AML-193 (cell line): ENCODE measurements around the gene WDR86.

Source experiments
- DNase-seq, 2 experiments: peaks; one replicate each; lab custom pipeline; 2025; lab: John Stamatoyannopoulos, UW

The WDR86 gene

DNA sequence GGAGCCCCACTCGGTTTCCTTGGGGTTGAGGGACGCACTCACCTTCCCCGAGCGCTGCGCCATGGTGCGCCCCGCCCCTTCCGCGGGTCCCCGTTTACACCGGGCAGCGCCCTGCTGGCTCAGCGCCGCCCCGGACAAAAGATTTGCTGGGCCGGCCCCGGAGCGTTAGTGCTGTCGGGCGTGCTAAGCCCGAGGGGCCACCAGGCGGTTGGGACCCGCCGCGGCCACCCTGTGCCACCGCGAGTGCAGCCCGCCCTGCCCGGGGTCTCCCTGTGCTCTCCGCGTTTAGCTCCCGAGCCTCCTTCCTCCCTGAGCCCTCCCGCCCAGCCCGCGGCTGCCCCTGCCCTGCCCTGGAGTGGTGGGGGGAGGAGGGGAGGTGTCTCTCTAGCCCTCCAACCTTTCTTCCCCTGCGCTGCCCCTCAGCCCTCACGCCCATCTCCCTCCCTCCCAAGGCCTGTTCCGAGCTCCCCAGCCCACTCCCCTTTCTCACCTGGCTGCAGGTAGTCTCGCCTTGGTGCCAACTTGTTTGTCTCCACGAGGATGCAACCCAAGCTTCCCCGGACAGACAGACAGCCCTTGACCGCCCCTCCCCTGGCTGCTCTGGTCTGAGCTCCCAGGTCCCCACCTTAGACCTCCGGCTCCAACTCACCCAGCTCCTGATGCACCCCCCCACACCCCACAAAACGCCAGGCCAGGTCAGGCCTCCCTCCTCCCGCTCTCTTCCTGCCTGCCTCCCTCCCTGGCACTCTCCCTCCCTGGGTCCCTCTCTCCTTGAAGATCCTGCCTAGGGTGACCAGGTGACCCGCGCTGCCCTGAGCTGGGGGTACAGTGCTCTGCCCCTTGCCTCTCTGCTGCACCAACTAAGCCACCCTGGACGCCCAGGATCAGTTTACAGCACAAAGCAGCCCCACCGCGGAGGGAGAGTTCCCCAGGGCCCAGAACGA lies 30.3 kb upstream of the WDR86 start, which contains the start of gene CRYGN:
CRYGN (minus strand) TSS at position 287 of the 944 bp plus-strand sequence; CDS start at position 63, 224 bp downstream.
- DNase-seq, result no peak

DNA sequence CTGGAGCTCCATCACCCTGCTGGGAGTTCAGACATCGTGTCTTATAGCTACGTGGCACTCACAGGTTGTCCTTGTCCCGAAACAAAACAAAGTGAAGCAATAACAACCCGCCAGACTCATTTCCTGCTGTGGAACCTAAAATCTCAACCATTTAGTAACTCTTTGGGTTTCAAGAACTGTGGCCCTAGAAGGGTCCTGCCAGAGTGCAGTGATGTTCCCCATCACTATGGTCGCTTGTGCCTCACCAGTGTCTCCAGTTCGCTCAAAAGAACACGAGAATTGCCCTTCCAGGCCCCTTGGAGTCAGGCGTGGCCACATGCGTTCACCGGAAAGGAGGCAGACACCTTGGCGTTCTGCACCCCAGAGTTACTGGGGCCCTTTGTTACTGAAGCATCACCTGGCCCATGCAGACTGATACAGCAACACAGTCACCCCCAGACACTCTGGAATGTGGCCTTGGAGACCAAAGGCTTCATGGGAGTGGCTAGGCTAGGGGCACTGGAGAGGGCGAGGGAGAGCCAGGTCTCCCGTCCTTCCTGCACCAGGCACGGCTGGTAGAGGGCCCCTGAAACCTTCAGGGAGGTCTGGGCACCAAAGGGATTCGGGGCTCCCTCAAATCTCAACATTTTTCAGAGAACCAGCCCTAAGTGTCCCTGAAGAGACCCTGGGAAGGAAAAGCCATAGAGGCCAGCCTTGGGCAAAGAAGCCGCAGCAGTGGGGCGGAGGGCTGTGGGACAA lies 29.2 kb upstream of the WDR86 start:
- no peak for DNase-seq

DNA sequence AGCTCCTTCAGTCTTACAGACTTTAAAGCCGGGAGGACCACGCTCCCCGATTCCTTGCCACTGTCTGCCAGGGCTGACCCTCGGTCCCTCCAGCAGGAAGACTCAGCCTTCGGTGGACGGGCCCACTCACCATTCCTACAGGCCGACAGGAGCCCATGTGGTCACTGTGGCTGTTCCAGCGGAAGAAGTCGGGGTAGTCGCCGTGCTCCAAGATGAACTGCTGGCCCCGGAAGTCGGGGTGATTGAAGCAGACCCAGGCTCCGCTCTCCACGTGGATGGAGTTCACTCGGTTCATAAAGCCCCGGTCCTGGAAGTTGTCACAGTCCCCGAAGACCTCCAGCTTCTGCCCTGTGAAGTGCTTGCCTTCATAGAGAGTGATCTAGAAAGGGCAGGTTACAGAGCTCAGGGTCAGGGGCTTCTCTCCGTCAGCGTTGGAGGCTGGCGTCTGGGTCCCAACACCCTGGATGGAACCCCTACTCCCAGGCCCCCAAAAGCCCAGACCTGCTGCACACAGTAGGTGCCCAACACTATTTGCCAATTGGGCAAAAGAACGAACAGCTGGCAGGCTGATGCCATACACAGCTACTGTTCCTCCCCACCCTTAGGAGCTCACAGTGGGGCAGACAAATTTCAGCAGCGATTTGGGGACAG lies 28.2 kb upstream of the WDR86 start:
- no peak for DNase-seq

DNA sequence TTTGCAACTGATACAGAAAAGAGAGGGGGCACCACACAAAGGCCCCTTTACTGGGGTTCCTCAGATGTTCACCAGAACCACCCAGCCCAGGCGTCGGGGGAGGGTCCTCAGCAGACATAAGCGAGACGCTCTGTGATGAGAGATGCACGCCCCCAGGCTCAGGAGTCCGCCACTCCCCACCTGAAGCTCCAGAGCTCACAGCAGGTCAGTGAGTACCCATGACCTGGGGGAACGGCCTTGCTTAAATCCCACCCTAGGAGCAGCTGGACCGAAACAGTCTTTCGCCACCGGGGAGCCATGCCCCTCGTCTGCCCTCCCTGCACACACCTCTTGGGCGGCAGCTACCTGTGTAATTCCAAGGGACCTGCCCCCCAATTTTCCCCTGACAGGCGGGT lies 27.3 kb upstream of the WDR86 start:
- DNase-seq, result no peak

DNA sequence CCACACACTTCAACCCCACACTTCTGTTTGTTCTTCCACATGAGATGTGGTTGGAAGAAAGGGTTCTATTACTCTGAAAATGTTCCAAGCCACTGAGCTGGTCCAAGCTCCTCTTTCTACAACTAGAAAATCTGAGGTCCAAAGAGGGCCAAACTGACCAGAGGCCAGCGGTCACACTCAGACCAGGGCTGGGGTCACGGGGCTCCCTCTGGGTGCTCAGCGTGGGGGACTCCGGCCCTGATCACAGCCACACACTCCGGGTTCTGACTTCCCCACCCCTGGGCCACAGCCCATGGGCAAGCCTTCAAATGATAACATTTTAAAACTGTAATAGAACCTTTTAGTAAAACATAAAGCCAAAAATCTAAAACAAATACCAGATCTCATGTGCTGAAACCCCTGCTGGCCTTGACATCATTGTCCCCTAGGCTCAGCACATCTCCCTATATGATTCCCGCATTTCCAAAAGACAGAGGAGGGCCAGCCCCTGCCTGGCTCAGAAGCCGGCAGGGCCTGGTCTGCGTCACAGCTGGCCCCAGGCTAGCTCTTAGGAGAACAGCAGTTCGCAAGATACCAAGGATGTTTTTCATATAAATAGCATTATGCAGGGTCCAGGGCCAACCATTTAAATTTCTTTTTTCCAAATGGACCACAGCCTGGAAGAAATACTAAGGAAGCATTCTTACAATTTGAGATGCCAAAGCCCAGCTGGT lies 26.8 kb upstream of the WDR86 start:
- no peak for DNase-seq

DNA sequence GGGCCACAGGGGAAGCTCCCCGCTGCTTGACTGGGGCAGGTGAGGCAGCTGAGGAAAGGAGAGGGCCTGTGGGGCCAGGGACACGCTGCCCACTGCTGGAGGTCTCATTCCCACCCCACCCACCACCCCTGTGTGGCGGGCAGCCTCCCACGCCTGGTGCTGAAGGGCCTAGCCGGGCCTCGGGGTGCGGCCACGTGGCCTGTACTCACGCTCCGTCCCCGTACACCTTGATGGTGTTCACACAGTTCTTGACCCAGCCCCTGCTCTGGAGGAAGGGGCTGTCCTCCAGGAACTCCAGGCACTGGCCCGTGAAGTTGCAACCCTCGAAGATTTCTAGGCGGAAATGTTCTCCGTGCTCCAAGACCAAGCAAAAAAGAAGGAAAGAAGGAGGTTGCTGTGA lies 26.1 kb upstream of the WDR86 start:
- no peak for DNase-seq

DNA sequence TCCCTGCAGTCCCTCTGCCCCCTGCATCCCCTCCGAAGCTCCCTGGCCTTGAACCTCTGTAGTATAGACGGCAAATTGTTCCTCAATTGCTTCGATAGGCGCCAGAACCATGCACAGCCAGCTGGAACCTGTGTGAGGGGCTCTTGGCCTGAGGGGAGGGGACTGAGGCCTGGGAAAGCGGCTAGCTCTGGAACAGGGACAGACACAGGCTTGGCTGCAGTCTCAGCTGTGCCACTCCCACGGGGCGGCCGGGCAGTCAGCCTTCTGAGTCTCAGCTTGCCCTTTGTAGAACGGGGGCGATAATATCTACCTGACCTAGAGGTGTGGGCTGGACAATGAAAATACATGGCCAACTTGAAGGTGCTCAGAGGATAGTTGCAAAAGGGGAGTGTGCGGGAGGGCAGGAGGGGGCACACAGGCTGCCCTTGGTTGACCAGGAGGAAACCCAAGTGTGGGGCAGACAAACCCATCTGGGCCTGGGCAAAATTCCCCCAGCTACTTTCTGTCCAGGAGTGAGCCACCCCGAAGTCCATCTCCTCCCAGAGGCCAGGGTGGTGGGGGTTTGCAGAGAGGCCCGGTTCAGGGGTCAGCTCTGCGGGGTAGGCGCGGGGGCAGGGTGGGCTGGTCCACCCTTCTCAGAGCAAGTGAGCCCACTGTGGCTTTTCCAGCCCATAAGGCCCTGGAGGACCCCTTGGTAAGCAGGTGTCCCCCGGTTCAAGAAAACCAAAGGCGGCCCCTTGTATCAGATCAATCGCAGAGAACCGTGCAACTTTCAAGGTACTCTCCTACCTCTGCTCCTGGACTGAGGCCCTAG lies 25.5 kb upstream of the WDR86 start:
- DNase-seq, result no peak

DNA sequence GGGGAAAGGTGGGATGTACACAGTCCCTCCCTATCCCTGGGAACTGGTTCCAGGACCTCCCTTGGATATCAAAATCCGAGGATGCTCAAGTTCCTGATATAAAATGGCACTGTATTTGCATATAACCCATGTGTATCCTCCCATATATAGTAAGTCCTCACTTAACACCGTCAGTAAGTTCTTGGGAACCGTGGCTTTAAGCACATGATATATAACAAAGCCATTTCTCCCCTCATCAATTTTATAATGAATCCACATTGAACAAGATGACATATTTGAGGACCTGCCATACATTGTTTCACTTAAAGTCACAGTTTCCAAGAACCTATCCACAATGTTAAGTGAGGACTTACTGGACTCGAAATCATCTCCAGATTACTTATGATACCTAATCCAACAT lies 24.7 kb upstream of the WDR86 start:
- DNase-seq, result no peak

DNA sequence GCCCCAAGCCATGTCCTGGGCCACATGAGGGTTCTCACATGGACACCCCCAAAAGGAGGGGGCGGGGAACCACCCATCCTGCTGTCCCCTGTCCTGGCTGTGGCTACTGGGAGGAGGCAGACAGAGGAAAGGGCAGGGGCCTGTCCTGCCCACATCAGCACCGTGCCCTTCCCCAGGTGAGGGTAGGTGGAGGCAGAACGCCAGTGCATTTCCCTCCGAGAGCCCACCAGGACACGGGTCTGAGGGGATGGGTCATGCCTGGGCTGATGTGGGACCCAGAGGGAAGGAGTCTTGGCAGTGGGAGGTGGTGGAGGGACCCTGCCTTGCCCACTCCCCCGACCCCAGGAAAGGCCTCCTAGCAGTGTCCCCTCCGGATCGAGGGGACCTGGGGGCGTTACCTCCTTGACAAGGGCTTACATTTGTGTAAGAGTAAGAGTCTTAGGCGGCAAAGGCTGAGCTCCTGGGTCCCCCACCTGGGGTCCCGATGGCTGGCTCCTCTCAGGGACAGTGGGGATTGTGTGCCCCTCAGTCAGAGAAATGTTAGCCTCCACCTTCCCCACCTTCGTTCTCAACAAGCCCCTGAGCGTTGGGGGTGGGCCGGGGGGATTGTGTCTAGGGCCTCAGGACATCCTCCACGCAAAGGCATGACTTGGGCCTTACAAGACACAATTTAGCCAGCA lies 24.0 kb upstream of the WDR86 start:
- no peak for DNase-seq

DNA sequence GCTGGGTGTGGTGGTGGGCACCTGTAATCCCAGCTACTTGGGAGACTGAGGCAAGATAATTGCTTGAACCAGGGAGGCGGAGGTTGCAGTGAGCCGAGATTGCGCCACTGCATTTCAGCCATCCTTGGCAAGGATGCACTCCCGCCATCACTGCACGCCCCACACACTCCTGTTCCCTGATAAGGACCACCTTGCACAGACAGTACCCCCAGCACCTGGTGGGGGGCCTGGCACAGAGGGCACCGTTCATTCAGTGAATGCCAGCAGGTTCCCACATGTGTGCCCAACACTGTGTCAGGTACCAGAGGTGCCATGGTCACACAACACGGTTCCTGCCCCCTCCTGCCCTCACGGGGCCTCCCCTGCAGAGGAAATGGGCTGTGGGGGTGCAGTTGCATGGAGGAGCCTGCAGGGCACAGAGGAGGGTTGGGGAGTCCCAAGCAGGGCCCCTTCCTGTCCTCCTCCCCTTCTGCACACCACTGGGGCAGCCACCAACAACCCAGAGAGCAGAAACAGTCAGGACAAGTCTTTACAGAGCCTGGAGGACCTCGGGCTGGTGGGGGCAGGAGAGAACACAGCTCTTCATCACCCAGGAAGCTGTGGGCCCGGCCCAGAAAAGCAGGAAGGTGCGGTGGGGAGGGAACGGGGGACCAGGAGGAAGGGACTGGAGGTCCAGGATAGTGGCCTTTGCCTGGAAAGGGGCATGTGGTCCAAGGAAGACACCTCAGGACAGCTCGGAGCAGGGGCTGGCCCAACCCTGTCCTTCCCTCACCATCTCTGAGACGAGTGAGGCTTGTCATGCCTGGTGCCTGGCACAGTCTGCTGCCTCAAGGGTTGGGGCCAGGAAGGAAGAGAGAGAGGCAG lies 23.1 kb upstream of the WDR86 start:
- DNase-seq, result no peak

DNA sequence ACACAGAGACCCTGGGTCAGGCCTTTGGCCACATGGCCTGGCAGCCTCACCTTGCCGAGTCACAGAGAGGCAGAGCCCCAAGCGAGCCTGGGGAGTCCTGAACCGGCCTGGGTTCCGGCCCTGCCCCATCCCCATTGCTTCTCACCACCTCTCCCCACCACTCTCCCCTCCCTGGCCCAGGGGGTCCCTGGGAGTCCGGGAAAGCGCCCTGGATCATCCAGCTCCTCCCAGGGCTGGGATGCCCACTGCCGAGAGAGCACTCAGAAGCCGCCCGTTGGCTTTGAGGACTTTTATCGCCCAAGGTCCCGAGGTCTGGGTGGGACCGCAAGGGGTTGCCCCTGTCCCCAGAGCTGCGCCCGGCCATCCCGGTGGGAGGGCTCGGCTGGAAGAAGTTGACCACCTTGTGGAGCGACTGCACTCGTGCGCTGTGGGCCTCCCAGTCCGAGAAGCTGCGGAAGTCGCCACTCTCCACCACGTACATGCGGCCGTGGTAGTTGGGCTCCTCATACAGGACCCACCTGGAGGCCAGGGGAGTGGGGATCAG lies 22.0 kb upstream of the WDR86 start:
- DNase-seq, result no peak

DNA sequence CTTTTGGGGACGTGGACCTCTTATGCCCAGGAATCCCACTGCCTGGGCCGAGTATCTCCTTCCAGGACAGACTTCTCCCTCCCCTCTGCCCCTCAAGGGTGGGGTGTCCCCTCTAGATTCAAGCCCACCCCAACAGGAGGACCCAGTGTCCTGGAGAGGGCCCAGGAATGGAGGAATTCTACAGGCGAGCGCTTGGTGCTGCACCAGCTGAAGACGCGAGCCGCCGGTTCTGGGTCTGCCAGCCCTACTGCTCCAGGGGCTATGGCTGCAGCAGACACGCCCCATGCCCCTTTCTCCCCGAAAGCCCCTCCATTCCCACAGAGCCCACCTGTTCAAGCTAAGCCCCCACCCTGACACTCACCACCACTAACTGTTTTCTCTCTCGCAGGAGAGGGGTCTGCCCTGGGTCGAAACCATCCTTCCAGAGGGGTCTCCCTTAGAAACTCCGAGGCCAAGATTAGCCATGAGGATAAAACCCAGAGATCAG lies 21.5 kb upstream of the WDR86 start:
- DNase-seq, result no peak

DNA sequence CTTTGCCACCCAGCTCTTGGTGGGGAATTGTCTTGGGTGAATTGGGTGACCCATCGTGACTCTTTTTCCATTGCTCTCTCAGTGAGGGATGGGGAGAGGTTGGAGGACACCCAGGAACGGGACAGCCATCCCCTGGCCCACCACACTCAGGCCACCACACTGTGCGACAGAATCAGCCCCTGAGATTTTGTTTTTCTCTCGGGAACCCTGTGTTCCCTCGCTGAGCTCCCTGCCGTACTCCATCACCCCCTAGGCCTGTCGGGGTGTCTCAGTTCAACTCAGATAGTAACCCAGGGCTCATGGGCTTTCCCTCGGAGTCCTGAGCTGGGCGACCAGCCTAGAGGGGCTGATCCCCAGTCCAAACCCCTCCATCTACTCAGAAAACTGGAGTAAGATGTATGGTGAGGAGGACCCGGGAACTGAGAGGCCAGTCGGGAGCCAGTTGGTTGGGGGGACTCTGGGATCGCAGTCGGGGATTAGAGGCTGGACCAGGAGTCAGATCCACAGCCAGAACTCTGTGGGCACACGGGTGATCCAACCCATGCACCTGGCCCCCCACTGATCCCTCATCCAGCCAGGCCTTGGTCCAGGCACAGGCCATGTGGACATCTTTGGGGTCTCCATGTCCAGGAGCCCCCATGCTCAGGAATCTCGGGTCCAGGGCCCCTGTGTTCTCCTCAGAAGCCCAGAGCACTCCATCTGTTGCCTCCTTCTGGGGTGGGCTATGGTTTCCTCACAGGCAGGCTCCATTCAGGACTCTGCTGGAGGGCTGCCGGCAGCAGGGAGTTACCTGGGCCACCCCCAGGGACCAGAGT lies 20.8 kb upstream of the WDR86 start:
- no peak for DNase-seq

DNA sequence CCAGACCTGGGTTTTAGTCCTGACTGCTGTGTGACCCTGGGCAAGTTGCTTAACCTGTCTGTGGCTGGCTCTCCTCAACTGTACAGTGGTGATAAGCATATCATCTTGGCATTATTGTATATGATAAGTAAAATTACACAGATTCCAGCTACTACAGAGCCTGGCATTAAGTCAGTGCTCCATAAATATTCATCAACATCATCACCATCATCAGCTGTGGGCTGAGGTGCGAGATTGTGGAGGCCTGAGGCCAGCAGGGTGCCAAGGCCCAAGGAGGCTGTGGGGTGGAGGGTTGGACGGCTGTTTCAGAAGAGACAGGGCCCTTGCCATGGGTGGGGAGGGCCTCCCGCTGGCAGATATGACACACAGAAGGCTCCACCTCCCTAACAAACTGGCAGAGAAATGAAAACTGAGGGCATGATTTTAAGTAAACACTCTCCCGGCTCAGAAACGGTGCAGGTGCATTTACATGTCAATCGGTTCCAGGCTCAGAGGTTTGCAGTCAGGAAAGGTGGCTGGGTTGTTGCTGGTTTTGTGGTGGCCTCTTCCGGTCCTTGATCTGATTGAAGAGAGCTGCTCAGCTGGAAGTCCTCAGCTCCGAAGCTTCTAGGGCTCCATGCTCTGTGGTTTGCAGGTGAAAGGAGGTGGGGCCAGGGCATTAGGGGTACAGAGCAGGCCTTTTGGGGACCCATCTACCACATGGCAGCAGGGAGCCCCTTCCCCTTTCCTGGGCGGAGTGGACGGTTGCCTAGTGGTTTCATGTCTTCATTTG lies 19.9 kb upstream of the WDR86 start:
- DNase-seq, result no peak

DNA sequence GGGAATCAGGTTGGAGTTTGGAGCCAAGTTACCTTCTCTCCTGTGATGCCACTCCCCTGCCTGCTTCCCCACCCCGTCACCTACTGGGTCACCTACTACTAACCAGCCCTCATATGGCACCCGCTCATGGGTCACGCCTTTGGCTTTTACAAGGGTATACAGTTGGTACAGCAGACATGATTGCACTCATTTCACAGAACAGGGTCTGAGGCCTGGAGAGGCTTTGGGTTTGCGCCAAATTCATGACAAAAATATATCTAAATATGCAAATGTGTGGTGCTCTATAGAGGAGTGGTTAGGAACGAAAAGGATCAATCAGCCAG lies 19.4 kb upstream of the WDR86 start:
- DNase-seq, result no peak

DNA sequence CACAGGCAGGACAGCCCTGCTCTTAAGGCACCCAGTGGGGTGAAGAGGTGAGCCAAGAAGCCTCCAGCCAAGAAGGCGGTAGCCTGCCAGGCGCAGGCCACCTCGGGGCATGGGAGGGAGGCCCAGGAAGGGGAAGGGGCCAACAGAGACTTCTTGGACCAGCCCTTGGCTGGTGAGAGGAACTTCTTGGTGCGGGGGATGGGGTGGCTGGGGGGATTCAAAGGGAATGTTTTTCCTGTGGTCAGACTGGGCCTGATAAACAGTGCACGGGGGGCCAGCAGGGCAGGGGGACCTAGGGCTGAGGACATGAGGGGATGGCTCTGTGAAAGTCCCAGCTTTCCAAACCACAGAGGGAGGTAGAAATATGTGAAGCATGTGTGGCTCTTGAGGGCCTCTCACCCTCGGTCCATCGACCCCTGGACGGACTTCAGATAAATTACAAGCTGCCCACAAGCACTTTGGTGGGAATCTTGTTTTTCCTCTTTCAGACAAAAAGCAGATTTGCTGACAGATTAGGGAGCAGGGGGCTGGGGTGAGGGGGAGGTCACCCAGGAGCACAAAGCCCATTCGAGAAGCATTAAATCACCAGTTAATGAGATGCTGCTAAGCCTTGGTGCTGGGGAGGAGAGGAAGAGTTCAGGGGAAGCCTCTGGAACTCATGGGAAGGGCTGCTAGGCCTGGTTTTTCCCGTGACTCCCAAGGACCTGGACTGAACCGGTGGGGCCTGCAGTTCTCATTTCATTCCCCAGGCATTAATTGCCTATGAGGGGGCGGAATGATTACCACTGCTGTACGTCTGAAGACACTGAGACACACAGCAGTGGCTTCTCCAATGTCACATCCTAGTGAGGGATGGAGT lies 18.8 kb upstream of the WDR86 start:
- no peak for DNase-seq
